CD4-positive, alpha-beta T cell treated with Interferon alpha-2 for 1 hour (primary cell): ENCODE measurements around the gene RBM19.
A peak's percentile ranks its signal among the peaks of the same experiment; 100 is the strongest.
"Not testable (repeated sequence)": the region's sequence is repeated elsewhere in the genome, so short reads cannot be mapped to it uniquely, and the experiment has no call there.

Experiments used
- DNase-seq, 2 donors: peaks; one replicate each; pipeline ENCODE4 v3.0.0-alpha.2; 2020 to 2022

The RBM19 gene, protein sequence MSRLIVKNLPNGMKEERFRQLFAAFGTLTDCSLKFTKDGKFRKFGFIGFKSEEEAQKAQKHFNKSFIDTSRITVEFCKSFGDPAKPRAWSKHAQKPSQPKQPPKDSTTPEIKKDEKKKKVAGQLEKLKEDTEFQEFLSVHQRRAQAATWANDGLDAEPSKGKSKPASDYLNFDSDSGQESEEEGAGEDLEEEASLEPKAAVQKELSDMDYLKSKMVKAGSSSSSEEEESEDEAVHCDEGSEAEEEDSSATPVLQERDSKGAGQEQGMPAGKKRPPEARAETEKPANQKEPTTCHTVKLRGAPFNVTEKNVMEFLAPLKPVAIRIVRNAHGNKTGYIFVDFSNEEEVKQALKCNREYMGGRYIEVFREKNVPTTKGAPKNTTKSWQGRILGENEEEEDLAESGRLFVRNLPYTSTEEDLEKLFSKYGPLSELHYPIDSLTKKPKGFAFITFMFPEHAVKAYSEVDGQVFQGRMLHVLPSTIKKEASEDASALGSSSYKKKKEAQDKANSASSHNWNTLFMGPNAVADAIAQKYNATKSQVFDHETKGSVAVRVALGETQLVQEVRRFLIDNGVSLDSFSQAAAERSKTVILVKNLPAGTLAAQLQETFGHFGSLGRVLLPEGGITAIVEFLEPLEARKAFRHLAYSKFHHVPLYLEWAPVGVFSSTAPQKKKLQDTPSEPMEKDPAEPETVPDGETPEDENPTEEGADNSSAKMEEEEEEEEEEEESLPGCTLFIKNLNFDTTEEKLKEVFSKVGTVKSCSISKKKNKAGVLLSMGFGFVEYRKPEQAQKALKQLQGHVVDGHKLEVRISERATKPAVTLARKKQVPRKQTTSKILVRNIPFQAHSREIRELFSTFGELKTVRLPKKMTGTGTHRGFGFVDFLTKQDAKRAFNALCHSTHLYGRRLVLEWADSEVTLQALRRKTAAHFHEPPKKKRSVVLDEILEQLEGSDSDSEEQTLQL

DNA sequence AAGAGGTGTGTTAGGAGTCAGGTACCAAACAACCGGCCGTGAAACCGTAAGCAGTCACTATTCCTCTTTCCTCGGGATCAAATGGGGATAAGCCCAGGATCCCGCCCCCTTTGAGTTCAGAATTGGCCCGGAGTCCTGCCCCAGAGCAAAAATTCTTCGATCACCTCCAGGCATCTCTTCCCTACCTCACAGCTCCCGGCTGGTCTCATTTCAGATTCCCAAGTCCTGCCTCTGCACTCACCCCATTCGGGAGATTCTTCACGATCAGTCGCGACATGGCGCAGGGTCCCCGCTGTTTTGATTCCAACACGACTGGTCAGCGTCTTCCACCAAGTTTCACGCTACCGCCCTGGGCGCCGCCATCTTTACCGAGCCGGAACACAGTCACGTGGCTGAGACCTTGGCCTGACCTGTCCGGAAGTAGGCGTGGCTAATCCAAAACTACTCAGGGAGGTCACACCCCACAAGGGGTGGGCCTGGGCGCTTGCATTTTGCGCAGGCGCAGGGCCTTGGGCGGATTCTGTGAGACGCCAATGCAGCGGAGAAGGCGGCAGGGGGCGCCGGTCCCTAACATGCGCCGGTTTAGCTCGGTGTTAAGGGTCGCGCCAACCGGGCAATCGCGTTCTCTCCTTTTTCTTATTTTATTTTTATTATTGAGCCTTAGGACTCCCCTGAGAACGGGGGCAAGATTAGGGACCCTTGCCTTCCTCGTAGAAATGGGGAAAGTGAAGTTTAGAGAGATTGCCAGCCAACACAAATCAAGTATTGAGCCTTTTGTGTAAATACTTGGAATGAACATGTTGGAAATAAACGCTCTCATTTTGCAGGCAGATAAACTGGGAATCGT is at the start of gene RBM19:
TSS of gene RBM19 (minus strand) at position 375 of the 847 bp plus-strand sequence. CDS start at position 277, 98 bp downstream.
- DNase-seq = peak; percentile 97 to 99

DNA sequence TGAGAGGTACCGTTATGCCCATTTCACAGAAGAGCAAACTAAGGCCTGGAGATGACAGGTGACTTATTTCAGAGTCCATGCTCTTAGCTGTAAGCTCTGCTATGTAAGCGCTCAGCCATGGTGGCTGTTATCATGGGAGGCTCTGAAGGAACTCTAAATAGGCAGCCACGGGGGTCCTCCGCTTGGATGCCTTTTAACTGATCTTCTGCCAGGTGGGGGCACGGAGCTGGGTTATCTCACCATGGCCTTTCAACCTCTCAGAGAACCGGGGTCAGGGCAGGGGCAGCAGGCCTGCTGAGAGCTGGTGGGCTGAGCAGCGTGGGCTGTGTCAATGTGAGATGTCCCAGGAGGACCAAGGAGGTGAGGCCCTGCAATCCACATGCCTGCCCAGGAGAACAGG is 49.7 kb upstream of the RBM19 start:
- DNase-seq = no peak

DNA sequence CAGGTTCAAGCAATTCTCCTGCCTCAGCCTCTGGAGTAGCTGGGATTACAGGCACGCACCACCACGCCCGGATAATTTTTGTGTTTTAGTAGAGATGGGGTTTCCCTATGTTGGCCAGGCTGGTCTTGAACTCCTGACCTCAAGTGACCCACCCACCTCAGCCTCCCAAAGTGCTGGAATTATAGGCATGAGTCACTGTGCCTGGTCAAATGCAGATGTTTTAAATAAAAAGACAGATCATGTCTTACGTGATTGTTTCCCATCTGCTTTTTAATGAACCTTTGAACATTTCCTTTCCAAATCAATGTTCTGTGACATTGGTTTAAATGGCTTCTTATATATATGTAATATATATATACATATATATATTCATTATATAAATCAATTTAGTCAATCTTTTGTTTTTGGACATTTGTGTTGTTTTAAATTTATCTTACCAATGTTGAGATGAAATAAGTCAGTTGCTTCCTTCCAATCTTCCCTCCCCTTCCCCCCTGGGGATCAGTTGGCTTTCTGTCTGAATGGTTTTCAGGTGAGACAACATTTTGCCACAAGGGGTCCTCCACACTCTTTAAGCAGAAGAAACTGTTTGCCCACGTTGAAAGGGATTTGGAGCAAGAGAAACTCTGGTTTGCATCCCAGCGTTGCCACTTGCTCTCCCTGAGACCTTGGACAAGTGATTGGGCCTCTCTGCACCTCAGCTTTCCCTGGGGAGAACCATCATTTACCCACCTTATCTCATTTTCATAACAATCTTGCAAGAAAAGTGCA is 47.6 kb upstream of the RBM19 start:
- DNase-seq = no peak

DNA sequence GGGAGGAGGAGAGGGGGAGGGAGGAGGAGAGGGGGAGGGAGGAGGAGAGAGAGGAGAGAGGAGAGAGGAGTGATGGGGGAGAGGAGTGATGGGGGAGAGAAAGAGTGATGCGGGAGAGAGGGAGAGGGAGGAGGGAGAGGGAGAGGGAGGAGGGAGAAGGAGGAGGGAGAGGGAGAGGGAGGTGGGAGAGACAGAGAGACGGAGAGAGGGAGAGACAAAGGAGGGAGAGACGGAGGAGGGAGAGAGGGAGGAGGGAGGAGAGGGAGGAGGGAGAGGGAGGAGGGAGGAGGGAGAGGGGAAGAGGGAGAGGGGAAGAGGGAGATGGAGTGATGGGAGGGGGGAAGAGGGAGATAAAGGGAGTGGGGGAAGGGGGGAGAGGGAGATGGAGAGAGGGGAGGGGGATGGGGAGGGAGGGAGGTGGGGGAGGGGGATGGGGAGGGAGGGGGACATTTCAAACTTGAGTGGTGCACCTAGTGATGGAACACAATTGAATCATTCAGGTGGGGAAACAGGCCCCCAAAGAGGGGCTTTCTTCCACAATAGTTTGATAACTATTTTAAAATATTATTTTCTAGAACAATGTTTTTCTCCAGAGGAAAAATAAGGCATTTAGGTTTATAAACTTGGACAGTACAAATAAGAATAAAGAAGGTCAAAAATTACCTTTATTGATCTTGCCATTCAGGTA is 46.8 kb upstream of the RBM19 start:
- DNase-seq = no peak

DNA sequence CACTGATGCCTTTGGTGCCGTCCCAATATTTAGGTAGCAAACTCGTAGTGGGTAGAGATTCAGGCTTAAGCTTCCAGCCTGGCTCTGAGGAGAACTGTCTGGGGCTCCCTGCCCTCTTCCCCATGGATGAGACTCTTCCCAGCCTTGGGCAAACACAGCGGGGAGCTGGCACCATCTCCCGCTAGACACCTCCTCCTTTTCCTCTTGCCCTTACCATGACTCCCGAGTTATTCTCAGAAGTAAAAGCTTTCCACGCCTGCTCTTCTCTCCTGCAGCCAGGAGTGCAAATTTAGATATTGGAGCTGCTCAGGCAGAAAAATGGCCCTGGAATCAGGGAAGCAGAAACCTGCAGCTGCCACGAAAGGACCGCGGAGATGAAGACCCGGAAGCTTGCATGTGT is 45.6 kb upstream of the RBM19 start:
- no peak for DNase-seq

DNA sequence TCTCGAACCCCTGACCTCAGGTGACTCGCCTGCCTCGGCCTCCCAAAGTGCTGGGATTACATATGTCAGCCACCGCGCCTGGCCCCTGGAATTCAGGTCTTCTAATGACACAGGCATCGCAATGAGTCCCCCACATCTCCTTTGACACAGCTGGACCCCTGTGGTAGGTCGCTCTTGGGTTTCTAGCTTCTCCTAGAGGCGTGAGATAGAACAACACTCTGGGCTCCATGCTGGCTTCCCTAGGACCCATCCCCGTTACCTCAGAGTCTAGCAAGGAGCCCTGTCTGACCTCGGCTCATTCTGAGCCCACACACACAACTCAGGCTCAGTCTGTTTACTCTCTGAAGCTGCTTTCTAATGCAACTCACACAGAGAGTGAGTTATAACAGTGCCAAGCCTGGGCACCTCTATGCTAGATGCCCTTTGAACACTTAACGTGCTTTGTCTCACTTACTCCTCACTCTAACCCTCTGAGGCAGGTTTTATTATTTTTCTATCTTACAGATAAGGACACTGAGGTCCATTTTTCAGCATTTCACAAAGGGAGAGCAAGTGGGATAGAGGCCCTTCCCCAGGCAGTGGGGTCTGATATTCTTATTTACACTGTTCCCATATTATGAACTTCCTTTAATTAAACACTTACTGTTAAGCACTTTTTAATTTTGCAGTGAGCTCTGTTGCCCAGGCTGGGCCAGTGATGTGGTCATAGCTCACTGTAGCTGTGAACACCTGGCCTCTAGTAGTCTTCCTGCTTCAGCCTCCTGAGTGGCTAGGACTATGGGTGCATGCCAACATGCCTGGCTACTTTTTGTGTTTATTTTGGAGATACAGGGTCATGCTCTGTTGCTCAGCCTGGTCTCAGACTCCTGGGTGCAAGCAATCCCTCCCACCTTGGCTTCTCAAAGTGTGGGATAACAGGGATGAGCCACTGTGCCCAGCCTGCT is 40.6 kb upstream of the RBM19 start:
- DNase-seq = no peak

DNA sequence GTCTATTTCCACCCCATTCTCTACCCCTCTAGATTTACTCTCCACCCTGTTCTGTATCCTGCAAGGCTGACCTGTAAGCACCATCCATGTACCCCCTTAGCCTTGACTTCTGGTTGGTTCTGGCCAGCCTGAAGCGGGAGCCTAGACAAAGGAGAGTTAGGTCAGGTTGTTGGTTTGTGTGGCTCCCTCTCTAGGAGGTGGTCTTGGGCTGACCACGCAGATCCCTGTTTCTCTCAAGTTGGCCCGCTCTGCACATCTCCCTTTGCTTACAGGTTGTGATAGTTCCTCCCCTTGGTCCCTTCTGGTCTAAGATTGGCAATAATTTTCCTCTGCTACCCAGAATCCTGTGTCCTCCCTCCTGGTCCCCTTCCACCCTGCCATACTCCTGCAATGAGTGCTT is 38.3 kb upstream of the RBM19 start:
- DNase-seq = no peak

DNA sequence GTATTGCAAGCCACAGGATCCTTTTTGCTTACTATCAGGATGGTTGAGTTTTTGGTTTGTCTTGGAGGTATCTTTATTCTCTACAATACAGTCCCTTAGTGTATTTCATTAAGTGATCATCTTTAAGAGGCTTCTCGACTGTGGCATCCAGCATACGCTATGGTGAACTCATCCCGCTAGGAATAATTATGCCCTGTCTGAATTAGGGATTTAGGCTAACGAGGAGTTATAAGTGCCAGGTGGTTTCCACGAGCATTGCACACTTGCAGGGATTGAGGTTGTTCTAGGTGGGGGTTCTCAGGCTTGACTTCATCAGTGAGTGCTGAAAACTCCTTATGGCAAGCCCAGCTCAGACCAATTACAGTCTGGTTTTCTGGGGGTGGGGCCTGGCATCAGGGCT is 37.2 kb upstream of the RBM19 start:
- no peak for DNase-seq

DNA sequence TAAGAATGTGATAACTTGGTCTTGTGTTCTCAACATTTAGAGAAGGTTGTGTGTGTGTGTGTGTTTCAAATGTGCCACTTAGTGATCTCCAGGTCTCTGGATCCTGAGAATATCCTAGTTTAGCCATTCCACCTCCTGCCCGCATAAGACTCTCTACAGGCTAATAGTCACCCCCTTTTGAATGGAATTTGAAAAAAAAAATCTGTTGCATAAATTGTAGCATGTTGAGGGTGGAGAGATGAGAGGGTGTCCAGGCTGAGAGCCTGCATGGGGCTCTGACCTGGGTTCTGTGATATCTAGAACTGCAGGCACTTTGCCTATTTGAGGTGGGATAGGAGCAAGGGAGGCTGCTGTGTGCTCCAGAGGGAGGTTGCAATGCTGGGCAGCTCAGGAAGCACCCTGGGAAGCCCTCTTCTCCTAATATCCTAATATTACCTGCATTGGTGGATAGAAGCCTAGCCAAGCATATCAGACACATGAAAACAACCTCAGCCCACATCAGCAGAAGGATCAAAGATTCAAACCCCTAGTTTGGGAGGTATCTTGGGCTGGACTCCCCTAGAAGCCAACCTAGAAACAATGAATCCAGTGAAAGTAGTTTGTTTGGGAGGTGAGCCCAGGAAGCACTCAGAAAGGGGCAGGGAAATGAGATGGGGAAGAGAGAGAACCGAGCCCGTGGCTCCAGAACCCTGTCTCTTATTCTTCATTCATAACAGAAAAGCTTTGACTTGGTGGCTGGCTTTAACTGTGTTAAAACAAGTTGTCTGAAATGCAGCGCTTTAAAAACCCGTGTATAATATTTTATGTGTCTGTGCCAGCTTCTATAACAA is 35.6 kb upstream of the RBM19 start:
- DNase-seq = no peak

DNA sequence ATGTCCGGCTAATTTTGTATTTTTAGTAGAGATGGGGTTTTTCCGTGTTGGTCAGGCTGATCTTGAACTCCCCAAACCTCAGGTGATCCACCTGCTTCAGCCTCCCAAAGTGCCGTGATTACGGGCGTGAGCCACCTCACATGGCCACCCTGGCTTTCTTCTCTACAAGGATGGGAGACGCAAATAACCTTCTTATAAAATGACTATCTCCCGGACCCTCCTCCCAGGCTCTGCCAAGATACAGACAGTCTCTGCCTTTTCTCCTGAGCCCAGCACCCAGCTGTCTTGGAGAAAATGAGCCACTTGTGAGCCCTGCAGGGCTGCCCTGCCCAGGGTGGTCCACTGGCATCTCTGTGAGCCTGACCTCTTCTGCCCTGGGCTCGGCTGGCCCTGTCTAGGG is 34.7 kb upstream of the RBM19 start:
- no peak for DNase-seq

DNA sequence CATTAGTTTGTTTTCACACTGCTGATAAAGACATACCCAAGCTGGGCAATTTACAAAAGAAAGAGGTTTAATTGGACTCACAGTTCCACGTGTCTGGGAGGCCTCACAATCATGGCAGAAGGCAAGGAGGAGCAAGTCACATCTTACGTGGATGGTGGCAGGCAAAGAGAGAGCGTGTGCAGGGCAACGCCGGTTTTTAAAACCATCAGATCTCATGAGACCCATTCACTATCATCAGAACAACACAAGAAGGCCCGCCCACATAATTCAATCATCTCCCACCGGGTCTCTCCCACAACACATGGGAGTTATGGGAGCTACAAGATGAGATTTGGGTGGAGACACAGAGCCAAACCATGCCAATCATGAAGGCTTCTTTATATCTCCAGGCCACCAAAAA is 34.1 kb upstream of the RBM19 start:
- not testable (repeated sequence) for DNase-seq

DNA sequence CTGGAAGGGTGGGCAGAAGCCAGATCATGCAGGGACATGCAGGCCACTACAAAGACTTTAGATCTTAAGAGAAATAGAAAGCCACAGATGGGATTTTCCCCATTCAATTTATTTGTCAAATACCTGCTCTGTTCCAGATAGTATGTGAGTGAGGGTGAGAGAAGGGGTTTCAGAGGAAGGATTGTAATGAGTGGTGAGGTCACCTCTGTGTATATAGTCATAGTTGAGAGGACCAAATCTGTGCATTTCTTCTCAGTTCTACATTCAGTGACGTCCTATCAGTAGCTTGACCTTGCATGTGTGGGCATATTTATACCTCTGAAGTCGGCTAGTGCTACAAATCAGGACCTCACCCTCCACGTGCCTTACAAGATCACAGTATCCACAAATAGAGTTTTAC is 31.2 kb upstream of the RBM19 start:
- DNase-seq = no peak

DNA sequence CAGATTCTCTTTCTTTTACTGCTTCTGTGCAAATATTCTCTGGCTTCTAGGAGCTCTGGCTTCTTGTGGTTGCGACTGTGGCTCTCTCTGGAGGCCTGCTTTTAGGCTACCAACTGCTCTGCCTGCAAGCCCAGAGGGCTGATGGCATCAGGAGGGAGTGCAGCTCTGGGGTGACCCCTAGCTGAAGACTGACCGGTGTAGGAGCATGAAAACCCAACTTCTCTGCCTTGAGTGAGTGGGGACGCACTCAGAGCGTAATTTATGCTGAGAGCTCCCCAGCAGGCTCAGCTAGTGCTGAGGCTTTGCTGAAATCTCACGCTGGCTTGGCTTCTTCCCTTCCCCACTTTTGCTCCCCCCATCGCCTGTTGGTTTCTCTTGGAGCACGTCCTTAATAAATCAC is 29.9 kb upstream of the RBM19 start:
- no peak for DNase-seq

DNA sequence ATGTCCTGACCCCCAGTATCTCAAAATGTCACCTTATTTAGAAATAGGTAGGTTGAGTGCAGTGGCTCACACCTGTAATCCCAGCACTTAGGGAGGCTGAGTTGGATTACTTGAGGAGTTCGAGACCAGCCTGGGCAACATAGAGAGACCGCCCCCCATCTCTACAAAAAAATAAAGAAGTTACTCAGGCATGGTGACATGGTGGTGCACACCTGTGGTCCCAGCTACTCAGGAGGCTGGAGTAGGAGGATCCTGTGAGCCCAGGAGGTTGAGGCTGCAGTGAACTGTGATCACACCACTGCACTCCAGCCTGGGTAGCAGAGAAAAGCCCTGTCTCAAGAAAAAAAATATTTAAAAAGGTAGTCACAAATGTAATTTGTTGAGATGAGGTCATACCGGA is 27.9 kb upstream of the RBM19 start:
- no peak for DNase-seq

DNA sequence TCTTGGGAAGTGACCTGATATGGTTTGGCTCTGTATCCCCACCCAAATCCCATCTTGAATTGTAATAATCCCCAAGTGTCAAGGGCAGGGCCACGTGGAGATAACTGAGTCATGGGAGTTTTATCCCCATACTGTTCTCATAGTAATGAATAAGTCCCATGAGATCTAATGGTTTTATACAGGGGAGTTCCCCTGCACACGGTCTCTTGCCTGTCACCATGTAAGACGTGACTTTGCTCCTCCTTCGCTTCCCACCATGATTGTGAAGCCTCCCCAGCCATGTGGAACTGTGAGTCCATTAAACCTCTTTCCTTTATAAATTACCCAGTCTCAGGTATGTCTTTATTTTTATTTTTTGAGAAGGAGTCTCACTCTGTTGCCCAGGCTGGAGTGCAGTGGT is 26.6 kb upstream of the RBM19 start:
- DNase-seq = not testable (repeated sequence)

DNA sequence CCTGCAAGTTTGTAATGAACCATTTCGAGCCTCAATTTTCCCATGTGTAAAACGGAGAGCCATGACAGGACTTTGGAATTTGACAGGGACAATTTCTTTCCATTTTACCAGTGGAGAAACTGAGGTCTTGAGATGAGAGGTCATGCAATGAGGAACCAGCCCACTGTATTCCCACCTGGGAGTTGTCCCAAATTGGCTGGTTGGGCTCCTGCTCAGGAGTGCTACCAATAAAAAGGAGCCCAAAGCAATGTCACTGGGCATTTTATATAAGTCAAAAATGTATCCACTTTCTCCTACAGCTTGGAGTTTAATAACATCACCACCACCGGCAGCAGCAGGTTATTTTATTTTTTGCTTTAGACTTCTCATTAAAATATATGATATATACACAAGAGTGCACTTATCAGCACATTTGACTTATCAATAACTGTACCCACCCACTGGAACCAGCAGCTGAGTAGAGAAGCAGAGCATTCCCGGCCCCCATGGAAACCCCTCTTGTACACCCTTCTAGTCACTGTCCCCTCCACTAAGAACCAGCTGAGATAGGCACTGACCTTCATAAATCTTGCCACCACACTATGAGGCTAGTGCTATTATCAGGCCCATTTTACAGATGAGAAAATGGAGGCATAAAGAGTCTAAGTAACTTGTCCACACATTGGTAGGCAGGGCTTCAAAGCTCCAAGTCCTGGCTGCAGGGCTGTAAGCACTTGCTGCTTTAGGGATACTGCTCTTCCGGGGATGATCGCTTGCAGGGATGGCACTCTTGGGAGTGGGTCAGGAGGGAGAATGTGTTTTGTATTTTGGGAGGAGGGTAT is 25.3 kb upstream of the RBM19 start:
- no peak for DNase-seq

DNA sequence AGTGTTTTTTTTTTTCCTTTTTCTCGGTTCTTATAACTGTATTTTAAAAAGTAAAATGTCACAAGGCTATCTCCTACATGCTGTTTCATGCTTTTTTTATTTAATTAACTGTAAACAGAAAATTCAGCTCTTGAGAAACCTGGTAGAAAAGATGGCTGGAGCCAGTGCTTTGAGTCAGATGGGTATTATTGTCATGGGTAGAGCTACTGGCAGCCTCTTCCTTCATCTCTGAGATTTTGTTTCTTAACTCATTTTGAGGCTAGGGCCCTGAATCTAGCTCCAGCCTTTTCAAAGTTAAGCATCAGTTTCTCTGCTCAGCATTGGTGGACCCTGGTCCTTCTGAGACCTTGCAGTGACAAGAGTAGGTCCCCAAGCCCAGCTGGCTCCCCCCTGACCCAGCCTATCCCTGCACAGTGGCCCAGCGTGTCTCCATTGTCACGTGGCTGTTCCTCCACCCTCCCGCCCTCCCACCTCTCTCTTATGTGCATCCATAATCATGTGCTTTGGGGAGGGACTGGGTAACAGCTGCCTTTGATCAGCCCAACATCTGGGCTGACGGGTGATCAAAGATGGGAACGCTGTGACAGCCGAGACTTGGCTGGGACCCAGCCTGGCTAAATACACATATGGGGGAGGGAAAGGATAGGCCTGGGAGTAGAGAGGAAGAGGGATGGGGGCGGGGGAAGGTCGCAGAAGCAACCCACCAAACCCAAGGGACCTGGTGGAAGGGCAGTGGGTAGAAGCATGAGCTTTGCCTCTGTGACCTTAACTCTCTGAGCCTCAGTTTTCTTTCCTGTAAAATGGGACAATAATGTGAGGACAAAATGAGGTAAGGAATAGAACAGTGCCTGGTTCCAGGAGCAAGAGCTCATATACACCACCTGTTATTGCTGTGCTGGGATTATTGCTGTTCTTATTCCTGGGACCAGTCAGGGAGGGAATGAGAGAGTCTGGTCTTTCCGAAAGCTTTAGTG is 24.4 kb upstream of the RBM19 start:
- DNase-seq = no peak
